HepG2 (cell line): ENCODE data around the gene SLC25A47. TPM values are rescaled to one million over a fixed set of nuclear protein-coding genes. Genes with fewer than 3 reads are reported as not detected.
A peak's percentile ranks its signal among the peaks of the same experiment; 100 is the strongest.

Source experiments
- ATF7-NPFF ChIP-seq: sonication (generic); formaldehyde crosslinking; IDR thresholded peaks from 2 replicates; pipeline ENCODE4 v1.8.1; 2023; ENCODE audit warnings: mild to moderate bottlenecking, low read depth, missing genetic modification reagents, moderate library complexity
- CBX5 ChIP-seq: sonication (generic); formaldehyde crosslinking; IDR thresholded peaks from 2 replicates; pipeline ENCODE4 v1.4.0; 2020; ENCODE audit warnings: missing genetic modification reagents, borderline replicate concordance
- HOXD1 ChIP-seq: sonication (generic); formaldehyde crosslinking; IDR thresholded peaks from 2 replicates; pipeline ENCODE4 v1.5.0; 2020; ENCODE audit warnings: missing genetic modification reagents
- MATR3 ChIP-seq: sonication (generic); formaldehyde crosslinking; IDR thresholded peaks from 2 replicates; pipeline ENCODE4 v1.4.0; 2020; ENCODE audit warnings: missing genetic modification reagents
- NCOA1 ChIP-seq: sonication (generic); formaldehyde crosslinking; IDR thresholded peaks from 2 replicates; pipeline ENCODE4 v1.9.0; 2021; ENCODE audit warnings: missing genetic modification reagents
- SOX6 ChIP-seq, 2 experiments: fragments of 450-650 bp in 1 of 2; sonication (generic) in 1 of 2; formaldehyde crosslinking in 1 of 2; IDR thresholded peaks; 2 replicates each; pipeline versions ENCODE4 v1.4.0 to v1.6.1; 2017 to 2020; ENCODE audit warnings: antibody characterized with exemption in 1 of 2, mild to moderate bottlenecking in 1 of 2, missing genetic modification reagents in 1 of 2
- ZBTB8A ChIP-seq: sonication (generic); formaldehyde crosslinking; IDR thresholded peaks from 2 replicates; pipeline ENCODE4 v1.4.0; 2020; ENCODE audit warnings: mild to moderate bottlenecking, low read depth, missing genetic modification reagents, borderline replicate concordance
- ZNF138 ChIP-seq: sonication (generic); formaldehyde crosslinking; IDR thresholded peaks from 2 replicates; pipeline ENCODE4 v1.5.0; 2020; ENCODE audit warnings: mild to moderate bottlenecking, low read depth, missing genetic modification reagents
- ZNF326 ChIP-seq: sonication (generic); formaldehyde crosslinking; IDR thresholded peaks from 2 replicates; pipeline ENCODE4 v1.4.0; 2020; ENCODE audit warnings: missing genetic modification reagents, borderline replicate concordance
- ZNF333 ChIP-seq: sonication (generic); formaldehyde crosslinking; IDR thresholded peaks from 2 replicates; pipeline ENCODE4 v1.4.0; 2020; ENCODE audit warnings: mild to moderate bottlenecking, missing genetic modification reagents, borderline replicate concordance
- ZNF644 ChIP-seq: IDR thresholded peaks from 2 replicates; pipeline ENCODE4 v1.6.1; 2016; ENCODE audit warnings: low read depth
- ZNF768 ChIP-seq: sonication (generic); formaldehyde crosslinking; IDR thresholded peaks from 2 replicates; pipeline ENCODE4 v1.4.0; 2020; ENCODE audit warnings: missing genetic modification reagents
- ZSCAN21 ChIP-seq: sonication (generic); formaldehyde crosslinking; IDR thresholded peaks from 2 replicates; pipeline ENCODE4 v1.8.0; 2022; ENCODE audit warnings: mild to moderate bottlenecking, missing genetic modification reagents, moderate library complexity, borderline replicate concordance
- polyA plus RNA-seq, 8 experiments: library from polyadenylated mRNA; depleted of rRNA in 3 of 8; stranded (reverse) in 7 of 8; unstranded in 1 of 8; fragments of >200 nt; fragmentation: Illumina TruSeq in 4 of 8; extraction: Trizol in 4 of 8; gene quantifications; 2 replicates each; pipeline versions ENCODE4 v1.2.1 to v1.2.3, GENCODE V29; 2011 to 2016; ENCODE audit warnings: low read depth in 4 of 8, missing spikeins in 1 of 8, mixed read lengths in 1 of 8; ENCODE audit not compliant: insufficient read depth in 1 of 8
- total RNA-seq, 5 experiments: library from RNA; depleted of rRNA; stranded (reverse); fragments of >200 nt; fragmentation: Illumina TruSeq; extraction: Trizol; gene quantifications; 2 replicates each; pipeline ENCODE4 v1.2.3, GENCODE V29; 2016; ENCODE audit warnings: low read depth in 1 of 5
- TF ChIP-seq, protein P1 (sequence below): IDR thresholded peaks from 2 replicates; pipeline ENCODE4 v1.6.1; 2016; ENCODE audit warnings: low read depth, missing genetic modification reagents, missing compliant biosample characterization
- TF ChIP-seq, protein P2 (sequence below), 2 experiments: fragments of 450-650 bp in 1 of 2; sonication (generic) in 1 of 2; formaldehyde crosslinking; IDR thresholded peaks; 2 replicates each; pipeline versions ENCODE4 v1.5.0 to v1.8.0; 2020 to 2022; ENCODE audit warnings: mild to moderate bottlenecking in 1 of 2, missing genetic modification reagents in 1 of 2
- TF ChIP-seq, protein P3 (sequence below): sonication (generic); formaldehyde crosslinking; IDR thresholded peaks from 2 replicates; pipeline ENCODE4 v1.5.1; 2020; ENCODE audit warnings: mild to moderate bottlenecking, moderate library complexity, missing genetic modification reagents

SLC25A47 gene
- total and polyA plus RNA-seq, 2 of the 13 experiments (the other 11 are each of a cell fraction or from before 2014, with no cell fraction given): 1.0 to 1.7 TPM

DNA sequence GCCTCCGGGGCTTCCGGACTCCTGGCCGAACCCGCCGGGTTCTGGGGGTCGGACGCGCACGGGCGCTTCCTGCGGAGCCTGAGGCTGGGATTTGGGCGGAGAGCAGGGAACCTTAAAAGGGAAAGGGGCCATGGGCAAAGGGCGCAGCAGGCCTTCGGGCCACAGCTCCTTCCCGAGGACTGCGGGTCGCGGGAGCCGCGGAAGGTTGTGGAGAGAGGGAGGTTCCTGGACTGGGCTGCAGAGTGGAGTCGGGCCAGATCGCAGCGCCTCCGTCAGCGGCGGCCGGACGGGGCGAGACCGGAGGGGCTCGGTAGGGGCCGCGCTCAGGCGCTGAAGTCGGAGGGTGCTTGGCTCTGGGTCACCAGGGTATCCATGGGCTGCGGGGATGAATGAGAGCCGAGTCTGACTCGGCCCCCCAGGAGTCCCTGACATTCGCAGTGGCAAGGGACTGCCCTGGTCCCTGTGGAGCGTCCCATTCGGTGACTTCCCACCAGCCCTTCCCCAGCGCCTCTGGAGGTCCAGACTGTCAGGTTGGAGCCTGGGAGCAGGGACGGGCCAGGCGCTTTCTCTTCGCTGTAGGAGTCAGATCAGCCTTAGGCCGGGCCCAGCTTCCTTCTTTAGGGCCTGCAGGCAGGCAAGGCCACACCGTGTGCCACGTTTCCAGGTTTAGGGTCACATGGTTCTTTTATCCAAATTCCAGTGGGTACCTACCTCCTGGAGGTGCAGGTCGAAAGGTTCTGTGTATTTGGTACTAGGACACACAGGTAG is 16.0 kb upstream of the SLC25A47 start (continued):
- TF ChIP-seq ZNF768 (no peak), CBX5 (CRISPR knock-in tag) (no peak), MATR3 (CRISPR knock-in tag) (no peak), NCOA1 (no peak), ZNF138 (CRISPR knock-in tag) (no peak), ZNF333 (CRISPR knock-in tag) (no peak), ZSCAN21 (CRISPR knock-in tag) (no peak), SOX6 (IDR thresholded peaks at IDR 0.05) (no peak), SOX6 (CRISPR knock-in tag; IDR thresholded peaks at IDR 0.05) (no peak), HOXD1 (CRISPR knock-in tag) (no peak), ZNF326 (CRISPR knock-in tag) (no peak), ATF7-NPFF (CRISPR knock-in tag) (no peak), ZNF644 (CRISPR knock-in tag) (no peak), ZBTB8A (CRISPR knock-in tag) (no peak)
- TF ChIP-seq, protein P1, sequence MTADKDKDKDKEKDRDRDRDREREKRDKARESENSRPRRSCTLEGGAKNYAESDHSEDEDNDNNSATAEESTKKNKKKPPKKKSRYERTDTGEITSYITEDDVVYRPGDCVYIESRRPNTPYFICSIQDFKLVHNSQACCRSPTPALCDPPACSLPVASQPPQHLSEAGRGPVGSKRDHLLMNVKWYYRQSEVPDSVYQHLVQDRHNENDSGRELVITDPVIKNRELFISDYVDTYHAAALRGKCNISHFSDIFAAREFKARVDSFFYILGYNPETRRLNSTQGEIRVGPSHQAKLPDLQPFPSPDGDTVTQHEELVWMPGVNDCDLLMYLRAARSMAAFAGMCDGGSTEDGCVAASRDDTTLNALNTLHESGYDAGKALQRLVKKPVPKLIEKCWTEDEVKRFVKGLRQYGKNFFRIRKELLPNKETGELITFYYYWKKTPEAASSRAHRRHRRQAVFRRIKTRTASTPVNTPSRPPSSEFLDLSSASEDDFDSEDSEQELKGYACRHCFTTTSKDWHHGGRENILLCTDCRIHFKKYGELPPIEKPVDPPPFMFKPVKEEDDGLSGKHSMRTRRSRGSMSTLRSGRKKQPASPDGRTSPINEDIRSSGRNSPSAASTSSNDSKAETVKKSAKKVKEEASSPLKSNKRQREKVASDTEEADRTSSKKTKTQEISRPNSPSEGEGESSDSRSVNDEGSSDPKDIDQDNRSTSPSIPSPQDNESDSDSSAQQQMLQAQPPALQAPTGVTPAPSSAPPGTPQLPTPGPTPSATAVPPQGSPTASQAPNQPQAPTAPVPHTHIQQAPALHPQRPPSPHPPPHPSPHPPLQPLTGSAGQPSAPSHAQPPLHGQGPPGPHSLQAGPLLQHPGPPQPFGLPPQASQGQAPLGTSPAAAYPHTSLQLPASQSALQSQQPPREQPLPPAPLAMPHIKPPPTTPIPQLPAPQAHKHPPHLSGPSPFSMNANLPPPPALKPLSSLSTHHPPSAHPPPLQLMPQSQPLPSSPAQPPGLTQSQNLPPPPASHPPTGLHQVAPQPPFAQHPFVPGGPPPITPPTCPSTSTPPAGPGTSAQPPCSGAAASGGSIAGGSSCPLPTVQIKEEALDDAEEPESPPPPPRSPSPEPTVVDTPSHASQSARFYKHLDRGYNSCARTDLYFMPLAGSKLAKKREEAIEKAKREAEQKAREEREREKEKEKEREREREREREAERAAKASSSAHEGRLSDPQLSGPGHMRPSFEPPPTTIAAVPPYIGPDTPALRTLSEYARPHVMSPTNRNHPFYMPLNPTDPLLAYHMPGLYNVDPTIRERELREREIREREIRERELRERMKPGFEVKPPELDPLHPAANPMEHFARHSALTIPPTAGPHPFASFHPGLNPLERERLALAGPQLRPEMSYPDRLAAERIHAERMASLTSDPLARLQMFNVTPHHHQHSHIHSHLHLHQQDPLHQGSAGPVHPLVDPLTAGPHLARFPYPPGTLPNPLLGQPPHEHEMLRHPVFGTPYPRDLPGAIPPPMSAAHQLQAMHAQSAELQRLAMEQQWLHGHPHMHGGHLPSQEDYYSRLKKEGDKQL (CRISPR knock-in tag): no peak
- TF ChIP-seq, protein P2, sequence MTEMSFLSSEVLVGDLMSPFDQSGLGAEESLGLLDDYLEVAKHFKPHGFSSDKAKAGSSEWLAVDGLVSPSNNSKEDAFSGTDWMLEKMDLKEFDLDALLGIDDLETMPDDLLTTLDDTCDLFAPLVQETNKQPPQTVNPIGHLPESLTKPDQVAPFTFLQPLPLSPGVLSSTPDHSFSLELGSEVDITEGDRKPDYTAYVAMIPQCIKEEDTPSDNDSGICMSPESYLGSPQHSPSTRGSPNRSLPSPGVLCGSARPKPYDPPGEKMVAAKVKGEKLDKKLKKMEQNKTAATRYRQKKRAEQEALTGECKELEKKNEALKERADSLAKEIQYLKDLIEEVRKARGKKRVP (CRISPR knock-in tag; IDR thresholded peaks at IDR 0.05): 0 out of 4 replicates have a peak, but pooled peaks of 1 of the 2 experiments have one; percentile 23
- TF ChIP-seq, protein P3, sequence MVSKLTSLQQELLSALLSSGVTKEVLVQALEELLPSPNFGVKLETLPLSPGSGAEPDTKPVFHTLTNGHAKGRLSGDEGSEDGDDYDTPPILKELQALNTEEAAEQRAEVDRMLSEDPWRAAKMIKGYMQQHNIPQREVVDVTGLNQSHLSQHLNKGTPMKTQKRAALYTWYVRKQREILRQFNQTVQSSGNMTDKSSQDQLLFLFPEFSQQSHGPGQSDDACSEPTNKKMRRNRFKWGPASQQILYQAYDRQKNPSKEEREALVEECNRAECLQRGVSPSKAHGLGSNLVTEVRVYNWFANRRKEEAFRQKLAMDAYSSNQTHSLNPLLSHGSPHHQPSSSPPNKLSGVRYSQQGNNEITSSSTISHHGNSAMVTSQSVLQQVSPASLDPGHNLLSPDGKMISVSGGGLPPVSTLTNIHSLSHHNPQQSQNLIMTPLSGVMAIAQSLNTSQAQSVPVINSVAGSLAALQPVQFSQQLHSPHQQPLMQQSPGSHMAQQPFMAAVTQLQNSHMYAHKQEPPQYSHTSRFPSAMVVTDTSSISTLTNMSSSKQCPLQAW (CRISPR knock-in tag): no peak
